ENCODE results near the gene UPP2. TPM values are rescaled to one million over a fixed set of nuclear protein-coding genes. Genes with fewer than 3 reads are reported as not detected.

Gene UPP2
- total RNA-seq, 1 donor from 2014 or later: not detected

DNA sequence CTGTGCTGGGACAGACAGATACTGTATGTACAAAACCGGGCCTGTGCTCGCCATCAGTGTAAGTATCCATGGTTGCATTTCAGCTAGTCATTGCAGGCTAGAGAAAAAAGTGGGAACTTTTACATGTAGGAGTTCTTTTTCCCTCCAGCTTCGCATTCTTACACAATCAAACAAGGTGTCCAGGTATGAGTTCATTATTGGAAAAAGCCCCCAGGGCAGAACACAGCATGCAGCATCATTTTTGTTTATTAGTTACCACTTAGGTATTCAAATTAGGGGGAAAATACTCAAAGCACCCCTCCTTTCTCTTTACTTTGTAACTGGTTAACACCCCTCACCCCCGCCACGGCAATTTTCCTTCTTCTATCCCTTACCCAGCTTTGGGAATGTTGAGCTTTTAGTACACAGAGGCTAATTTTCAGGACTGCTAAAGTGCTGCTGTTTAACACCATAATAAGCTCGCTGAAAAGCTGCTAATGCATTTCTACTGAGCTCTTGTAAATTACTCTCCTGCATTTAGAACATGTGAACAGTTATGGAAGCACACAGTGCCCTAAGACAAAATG is 13.6 kb downstream of the UPP2 start:
- Mint-ChIP-seq H3K4me1 (no peaks in the 10 kb centered on the region), H3K27me3 (ENCODE audit: low read depth) (no peaks in the 10 kb centered on the region), H3K4me3 (no peak overlapping the region), H3K9me3 (peaks cover 3% of the 10 kb centered on the region), H3K27ac (ENCODE audit: unreplicated experiment) (peak overlapping the region; percentile 8), H3K36me3 (ENCODE audit: low read depth) (no peaks in the 10 kb centered on the region)
- no peak for TF ChIP-seq CTCF (conservative IDR thresholded peaks at IDR 0.05)
- DNase-seq (ENCODE audit: low read depth, low spot score): no peak

GRCh38 chr2:158116936-158117335 is 15.3 kb downstream of the UPP2 start:
- no peaks in the 10 kb centered on the region for H3K4me1 Mint-ChIP-seq
- H3K4me3 Mint-ChIP-seq: no peak overlapping the region
- no peak for TF ChIP-seq CTCF (conservative IDR thresholded peaks at IDR 0.05)
- no peaks in the 10 kb centered on the region for H3K36me3 Mint-ChIP-seq (ENCODE audit: low read depth)
- no peak overlapping the region for H3K27ac Mint-ChIP-seq (ENCODE audit: unreplicated experiment)
- no peaks in the 10 kb centered on the region for H3K27me3 Mint-ChIP-seq (ENCODE audit: low read depth)
- H3K9me3 Mint-ChIP-seq: peaks cover 2% of the 10 kb centered on the region
- no peak for DNase-seq (ENCODE audit: low read depth, low spot score)

DNA sequence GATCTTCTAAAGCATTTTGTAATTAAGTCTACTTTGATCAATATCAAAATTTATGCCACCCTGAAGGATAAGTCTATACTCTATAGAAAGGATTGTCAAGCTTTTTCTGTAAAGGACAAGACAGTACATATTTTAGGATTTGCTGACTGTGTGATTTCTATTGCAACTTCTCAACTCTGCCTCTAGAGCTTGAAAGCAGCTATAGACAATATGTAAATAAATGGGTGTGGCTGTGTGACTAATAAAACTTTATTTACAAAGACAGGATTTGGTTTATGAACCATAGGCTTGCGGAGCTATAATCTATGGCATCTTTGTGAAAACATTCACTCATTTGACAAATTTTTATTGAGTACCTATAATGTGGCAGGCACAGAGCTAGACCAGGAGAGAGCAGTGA is 18.4 kb downstream of the UPP2 start:
- Mint-ChIP-seq H3K4me1 (no peaks in the 10 kb centered on the region), H3K9me3 (no peaks in the 10 kb centered on the region), H3K36me3 (ENCODE audit: low read depth) (no peaks in the 10 kb centered on the region), H3K27me3 (ENCODE audit: low read depth) (no peaks in the 10 kb centered on the region), H3K4me3 (no peak overlapping the region), H3K27ac (ENCODE audit: unreplicated experiment) (no peak overlapping the region)
- TF ChIP-seq CTCF (conservative IDR thresholded peaks at IDR 0.05): no peak
- no peak for DNase-seq (ENCODE audit: low read depth, low spot score)

DNA sequence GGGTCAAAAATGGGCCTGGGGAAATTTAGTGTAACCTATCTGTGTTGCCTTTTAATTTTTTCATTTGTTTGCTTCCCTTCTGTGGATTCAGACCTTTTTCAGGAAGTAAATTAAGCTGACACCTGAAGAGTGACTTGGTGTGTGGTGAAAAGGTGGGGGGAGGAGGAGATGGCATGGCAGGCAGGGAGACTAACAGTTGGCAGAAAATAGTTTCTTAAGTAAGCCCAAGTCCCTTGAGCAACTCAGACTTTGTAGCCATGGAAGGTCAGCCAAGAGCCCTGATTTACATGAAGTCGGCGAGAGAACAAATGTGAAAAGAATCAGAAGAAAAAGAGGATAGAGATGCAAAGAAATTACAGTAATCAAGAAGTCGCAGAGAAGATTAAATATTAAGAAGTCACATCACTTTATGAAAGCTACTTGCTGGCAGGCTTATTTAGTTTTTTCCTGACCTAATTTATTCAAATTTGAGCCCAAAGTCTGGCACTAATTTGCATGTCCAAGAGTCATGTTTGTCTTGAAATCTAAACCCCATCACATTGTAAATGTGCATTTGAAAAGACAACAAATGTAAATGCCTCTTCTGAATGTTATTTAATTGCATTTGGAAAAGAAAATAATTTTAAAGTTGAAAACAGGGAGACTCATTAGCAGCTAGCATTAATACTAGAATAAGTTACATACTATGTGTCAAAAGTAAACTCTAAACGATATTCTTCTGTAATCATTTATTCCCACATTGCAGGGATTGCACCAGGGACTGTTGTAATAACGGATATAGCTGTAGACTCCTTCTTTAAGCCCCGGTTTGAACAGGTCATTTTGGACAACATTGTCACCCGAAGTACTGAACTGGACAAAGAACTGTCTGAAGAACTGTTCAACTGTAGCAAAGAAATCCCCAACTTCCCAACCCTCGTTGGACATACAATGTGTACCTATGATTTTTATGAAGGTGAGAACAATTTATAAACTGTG is 19.3 kb downstream of the UPP2 start:
- H3K9me3 Mint-ChIP-seq: no peaks in the 10 kb centered on the region
- no peaks in the 10 kb centered on the region for H3K36me3 Mint-ChIP-seq (ENCODE audit: low read depth)
- no peaks in the 10 kb centered on the region for H3K4me1 Mint-ChIP-seq
- no peak overlapping the region for H3K27ac Mint-ChIP-seq (ENCODE audit: unreplicated experiment)
- H3K27me3 Mint-ChIP-seq (ENCODE audit: low read depth): no peaks in the 10 kb centered on the region
- H3K4me3 Mint-ChIP-seq: no peak overlapping the region
- DNase-seq (ENCODE audit: low read depth, low spot score): no peak
- TF ChIP-seq CTCF (conservative IDR thresholded peaks at IDR 0.05): no peak

DNA sequence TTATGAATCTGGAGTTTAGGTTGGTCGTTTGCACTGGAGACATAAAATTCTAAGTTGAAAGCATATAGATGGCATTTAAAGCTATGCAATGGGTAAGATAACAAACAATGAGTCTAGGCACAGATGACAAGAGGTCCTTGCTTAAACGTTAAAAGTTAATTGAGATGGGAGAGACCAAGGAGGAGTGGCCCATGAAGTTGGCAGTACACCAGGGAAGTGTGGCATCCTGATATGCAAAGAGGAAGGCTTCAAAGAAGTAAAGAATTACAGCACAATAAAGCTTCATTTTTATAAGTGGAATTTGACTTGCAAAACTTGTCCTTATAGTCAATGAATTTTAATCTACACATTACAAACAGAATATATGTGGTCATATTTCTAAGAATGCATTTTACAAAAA is 23.2 kb downstream of the UPP2 start:
- no peak overlapping the region for H3K4me3 Mint-ChIP-seq
- no peaks in the 10 kb centered on the region for H3K27me3 Mint-ChIP-seq (ENCODE audit: low read depth)
- TF ChIP-seq CTCF (conservative IDR thresholded peaks at IDR 0.05): no peak
- no peaks in the 10 kb centered on the region for H3K36me3 Mint-ChIP-seq (ENCODE audit: low read depth)
- no peaks in the 10 kb centered on the region for H3K9me3 Mint-ChIP-seq
- no peaks in the 10 kb centered on the region for H3K4me1 Mint-ChIP-seq
- H3K27ac Mint-ChIP-seq (ENCODE audit: unreplicated experiment): no peak overlapping the region
- DNase-seq (ENCODE audit: low read depth, low spot score): no peak

Measured in neural crest cell (in vitro differentiated cells).